GM18951 (cell line): ENCODE results near the gene MTRR.

ENCODE experiments used
- POLR2A ChIP-seq: IDR thresholded peaks from 4 replicates; pipeline ENCODE4 v1.6.1; 2011; ENCODE audit warnings: mild to moderate bottlenecking; ENCODE audit not compliant: insufficient read length, insufficient read depth; ENCODE audit errors: extremely low read depth
- in situ Hi-C: fragments of 300-500 bp; cut with MboI; formaldehyde crosslinking; loops from one replicate; pipeline ENCODE4 v1.12.0; 2022; ENCODE audit warnings: low sequenced_read_pairs, mixed read lengths, inconsistent platforms; ENCODE audit not compliant: unreplicated experiment

The MTRR gene

DNA sequence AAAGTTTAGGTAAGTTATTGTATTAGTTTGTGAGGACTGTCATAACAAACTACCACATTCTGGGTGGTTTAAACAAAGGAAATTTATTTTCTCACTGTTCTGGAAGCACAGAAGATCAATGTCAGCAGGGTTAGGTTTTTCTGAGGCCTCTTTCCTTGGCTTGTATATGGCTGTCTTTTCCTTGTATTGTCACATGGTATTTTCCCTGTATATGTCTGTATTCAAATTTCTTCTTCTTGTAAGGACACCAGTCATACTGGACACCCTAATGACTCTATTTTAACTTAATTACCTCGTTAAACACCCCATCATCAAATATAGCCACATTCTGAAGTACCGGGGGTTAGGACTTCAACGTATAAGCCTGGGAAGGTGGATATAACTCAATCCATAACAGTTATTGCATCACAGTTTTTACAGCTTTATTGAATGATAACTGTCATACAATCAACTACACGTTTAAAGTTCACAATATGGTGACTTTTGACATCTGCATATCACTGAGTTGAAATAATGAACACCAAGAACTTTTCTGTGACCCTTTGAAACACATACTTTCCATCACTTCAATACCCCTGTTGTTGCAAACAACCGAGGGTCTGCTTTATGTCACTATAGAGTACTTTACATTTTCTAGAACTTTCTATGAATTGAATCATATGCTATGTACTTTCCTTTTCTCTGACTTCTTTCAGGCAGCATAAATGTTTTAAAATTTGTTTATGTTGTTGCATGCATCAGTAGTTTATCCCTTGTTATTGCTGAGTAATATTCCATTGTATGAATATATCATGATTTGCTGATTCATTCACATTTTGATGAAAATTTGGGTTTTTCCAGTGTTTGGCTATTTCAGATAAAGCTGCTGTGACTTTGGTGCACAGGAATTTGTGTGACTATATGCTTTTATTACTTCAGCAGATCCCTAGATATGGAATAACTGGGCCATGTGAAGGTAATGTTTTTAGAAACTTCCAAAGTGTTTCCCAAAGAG is 48.5 kb downstream of the MTRR start:
- in situ Hi-C loops = no loop called here

DNA sequence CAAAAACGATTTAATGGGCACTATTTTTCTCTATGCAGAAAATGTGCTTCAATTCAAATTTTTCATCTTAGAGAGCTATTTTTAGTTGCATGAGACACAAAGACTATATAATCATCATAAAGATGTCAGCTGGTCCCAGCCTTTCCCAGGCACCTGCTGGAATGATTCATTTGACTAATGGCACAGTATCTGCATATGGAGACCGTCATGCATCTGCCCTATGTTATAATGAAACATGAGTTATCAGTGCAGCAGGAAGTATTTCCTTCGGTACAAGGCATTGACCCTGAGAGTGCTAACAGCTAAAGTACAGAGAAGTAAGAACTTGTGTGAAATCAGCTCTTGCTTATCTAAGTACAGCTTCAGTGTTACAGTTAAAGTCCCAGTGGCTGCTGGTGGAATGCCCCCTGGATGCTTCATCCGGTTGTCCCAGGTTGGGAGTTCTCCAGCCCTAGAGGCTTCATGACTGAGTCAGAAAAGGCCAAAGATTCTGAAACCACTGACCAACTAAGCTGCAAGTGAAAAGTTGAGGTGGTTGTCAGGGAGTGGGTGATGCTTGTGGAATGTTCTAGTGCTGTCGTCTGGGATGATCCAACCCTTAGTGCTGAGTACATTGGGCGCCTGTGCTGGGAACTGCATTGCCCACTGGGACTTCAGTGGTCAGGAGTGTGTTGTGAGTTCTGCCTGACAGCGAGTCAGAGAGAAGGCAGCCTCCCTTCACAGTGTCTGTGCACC is 57.2 kb downstream of the MTRR start:
- in situ Hi-C loops = loop anchor here (25.0 kb wide), 1 partner anchor 1286 kb away; no protein-coding TSS in a partner anchor
- TF ChIP-seq POLR2A = no peak

More for the DNA sequence above, 48.5 kb downstream of the MTRR start:
- TF ChIP-seq POLR2A = no peak

DNA sequence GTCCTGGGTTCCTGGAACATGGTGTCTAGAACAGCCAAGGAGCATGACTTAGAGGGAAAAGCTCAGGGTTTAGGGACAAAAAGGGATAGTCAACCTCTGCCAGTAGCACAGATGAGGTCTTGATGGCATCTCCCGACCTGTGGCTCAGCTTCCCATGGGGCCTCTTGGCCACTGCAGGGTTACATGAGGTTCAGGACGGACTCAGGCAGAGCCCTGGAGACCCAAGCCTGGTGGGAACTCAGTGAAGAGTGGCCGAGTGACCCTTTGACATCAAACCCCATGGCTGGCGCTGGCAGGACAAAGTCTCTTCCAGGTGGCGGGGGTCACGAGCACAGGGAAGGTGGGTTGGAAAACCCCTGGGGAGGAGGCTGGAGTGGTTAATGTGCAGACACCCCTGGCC is 57.8 kb downstream of the MTRR start:
- no peak for TF ChIP-seq POLR2A
- in situ Hi-C loops = loop anchor here (25.0 kb wide), 1 partner anchor 1286 kb away; no protein-coding TSS in a partner anchor

DNA sequence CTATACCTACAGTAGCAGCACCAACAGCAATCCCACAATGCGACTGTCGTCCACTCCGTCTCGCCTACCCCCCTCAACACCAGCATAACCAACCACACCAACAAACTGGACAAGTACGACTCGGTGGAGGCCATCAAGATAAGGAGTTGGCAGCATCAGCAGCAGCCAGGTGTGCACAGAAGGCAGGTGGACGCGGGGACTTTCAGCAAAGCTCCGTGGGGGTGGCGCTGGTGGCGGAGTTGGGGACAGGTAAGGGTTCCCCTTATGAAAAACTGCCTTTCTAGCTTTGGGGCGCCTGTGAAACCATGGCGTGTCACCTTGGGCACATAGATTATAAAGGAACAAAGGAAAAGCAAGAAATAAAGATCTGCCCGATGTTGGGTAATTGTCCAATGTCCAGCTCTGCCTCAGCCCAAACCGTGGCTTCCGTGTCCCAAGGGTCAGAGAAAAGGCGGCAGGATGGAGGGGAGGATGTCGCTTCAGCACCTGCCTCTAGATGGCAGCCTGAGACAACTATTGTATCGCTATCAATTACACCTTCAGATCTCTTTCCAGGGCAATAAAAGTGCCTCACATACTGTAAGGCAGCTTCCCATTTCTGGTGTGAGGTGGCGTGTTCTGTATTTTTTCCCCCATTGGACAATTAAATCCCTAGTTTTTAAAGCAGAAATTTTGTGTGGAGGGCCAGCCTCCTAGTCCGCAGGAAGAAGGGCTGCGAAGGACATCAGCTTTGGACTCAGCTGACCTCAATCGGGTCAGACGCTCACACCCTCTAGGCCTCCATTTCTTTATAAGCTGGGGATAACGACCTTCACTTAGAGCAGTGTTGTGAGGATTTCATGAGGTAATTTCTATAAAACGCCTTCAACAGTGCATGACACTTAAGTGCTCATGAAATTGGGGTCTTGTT is 58.8 kb downstream of the MTRR start:
- TF ChIP-seq POLR2A = no peak
- in situ Hi-C loops = loop anchor here (25.0 kb wide), 1 partner anchor 1285 kb away; no protein-coding TSS in a partner anchor

DNA sequence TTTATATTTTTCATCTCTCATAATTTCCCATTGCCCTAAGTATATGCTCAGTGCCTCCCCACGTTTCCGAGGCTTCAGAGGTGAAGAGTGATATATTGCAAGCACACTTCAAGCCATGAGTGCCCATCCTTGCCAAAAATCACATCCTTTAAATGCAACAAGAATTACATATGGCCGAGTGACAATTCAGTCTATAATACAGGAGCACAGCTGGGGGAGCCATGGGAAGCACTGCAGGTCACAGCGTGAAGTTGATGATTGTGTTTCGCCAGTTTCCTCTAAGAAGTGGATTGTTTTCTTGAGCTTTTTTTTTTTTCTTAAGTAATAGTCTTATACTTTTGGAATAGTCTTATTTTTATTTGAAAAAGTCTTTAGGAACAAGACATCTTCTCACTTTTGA is 61.1 kb downstream of the MTRR start:
- no peak for TF ChIP-seq POLR2A
- in situ Hi-C loops = loop anchor here (25.0 kb wide), 1 partner anchor 1282 kb away; no protein-coding TSS in a partner anchor

DNA sequence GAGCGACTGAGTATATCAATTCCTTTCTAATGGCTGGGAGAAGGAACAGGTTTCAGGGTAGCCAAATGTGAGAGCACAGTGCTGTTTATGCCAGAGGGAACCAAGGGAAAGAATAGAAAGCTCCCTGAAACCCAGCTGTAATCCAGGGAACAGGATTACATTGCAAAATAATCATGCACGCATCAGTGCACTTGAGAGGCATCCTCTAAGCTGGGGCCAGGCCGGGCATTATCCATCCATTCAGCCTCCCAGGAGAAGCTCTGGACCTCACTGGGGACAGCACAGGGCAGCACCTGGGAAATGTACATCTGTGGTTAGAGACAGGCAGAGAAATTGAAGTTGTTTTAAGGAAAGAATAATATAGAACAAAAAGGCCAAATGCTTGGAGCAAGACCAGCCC is 72.7 kb downstream of the MTRR start:
- no peak for TF ChIP-seq POLR2A
- in situ Hi-C loops = loop anchor here (25.0 kb wide), 1 partner anchor 1271 kb away; no protein-coding TSS in a partner anchor

DNA sequence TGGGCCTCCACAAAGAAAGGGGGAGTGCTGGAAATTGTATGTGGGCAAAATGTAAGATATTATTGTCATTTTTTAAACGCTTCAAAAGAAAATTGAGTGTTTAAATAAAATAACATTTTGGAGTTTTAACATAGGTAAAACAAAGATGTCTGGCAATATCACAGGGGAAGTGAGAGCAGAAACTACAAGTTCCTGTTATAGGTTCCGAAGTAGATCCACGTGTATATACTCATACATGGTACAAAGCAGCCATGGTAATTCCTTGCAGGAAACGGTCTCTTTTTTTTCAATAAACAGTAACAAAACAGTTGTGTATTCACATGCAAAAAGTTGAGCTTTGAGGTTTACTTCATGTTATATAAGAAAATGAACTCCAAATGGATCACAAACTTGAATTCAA is 78.4 kb downstream of the MTRR start:
- TF ChIP-seq POLR2A = no peak
- in situ Hi-C loops = loop anchor here (25.0 kb wide), 1 partner anchor 1265 kb away; no protein-coding TSS in a partner anchor
